ENCODE results near the gene TTLL6. TPM values are rescaled to one million over a fixed set of nuclear protein-coding genes. Genes with fewer than 3 reads are reported as not detected.

Gene TTLL6
- total and polyA plus RNA-seq, 2 of the 4 experiments (the other 2 are of a cell fraction), result not detected

- dilution Hi-C loops (cut with HindIII; ENCODE audit: low sequenced_read_pairs, unreplicated experiment), result no loop called here
- CTCF ChIA-PET, result no interaction called here
Observed at GRCh38 chr17:48854774-48855476, 37.9 kb upstream of the TTLL6 start.

More at GRCh38 chr17:48854774-48855476, 37.9 kb upstream of the TTLL6 start:
- no peaks in the 10 kb centered on the region for H3K27me3 ChIP-seq (ENCODE audit: control insufficient read depth, insufficient read depth, low read length)
- H3K79me1 ChIP-seq (ENCODE audit: low read depth in 1 of 2, low read length in 2 of 2), result no peaks in the 10 kb centered on the region
- no peak overlapping the region for H2BK120ac ChIP-seq (ENCODE audit: low read depth, low read length)
- H4K20me1 ChIP-seq (ENCODE audit: insufficient read depth, low read length), result no peaks in the 10 kb centered on the region
- no peak overlapping the region for H2BK5ac ChIP-seq (ENCODE audit: low read depth, low read length, poor library complexity, severe bottlenecking)
- TF ChIP-seq MXI1 (IDR thresholded peaks at IDR 0.05; ENCODE audit: borderline replicate concordance, low read depth, low read length) (no peak), POLR2A (IDR thresholded peaks at IDR 0.05; ENCODE audit: low read depth, low read length) (no peak), BHLHE40 (IDR thresholded peaks at IDR 0.05; ENCODE audit: low read depth, low read length) (no peak), CHD1 (IDR thresholded peaks at IDR 0.05; ENCODE audit: low read depth, low read length) (no peak), CTCF (conservative IDR thresholded peaks at IDR 0.05; ENCODE audit: low read depth, low read length) (no peak), ELK1 (IDR thresholded peaks at IDR 0.05; ENCODE audit: borderline replicate concordance, low read depth, low read length) (no peak), NFE2L2 (IDR thresholded peaks at IDR 0.05; ENCODE audit: low read depth, low read length) (no peak), MAFK (IDR thresholded peaks at IDR 0.05; ENCODE audit: low read depth, low read length) (no peak), RFX5 (IDR thresholded peaks at IDR 0.05; ENCODE audit: low read depth, low read length) (no peak)
- BruUV-seq (replicated peaks), result no TSS peak
- H3K4me2 ChIP-seq (ENCODE audit: low read depth, low read length), result no peak overlapping the region
- H2BK20ac ChIP-seq (ENCODE audit: low read depth, low read length), result no peak overlapping the region
- H2BK15ac ChIP-seq (ENCODE audit: low read depth, low read length), result no peak overlapping the region
- ATAC-seq (ENCODE audit: low read depth) (no peak), DNase-seq (no peak)
- no peak overlapping the region for H3K23ac ChIP-seq (ENCODE audit: low read depth, low read length)
- H3K36me3 ChIP-seq (ENCODE audit: control insufficient read depth, insufficient read depth, low read length), result peaks cover 26% of the 10 kb centered on the region
- POLR2A ChIA-PET (ENCODE audit: unreplicated experiment), result no interaction called here
- H3K9me3 ChIP-seq (ENCODE audit: control insufficient read depth, insufficient read depth, low read length), result no peaks in the 10 kb centered on the region
- no peak overlapping the region for H2AFZ ChIP-seq (replicated peaks; ENCODE audit: low read length, poor library complexity)
- no peak overlapping the region for H3K27ac ChIP-seq (ENCODE audit: insufficient read depth, low read length)
- H3K4ac ChIP-seq (ENCODE audit: low read depth, low read length), result no peak overlapping the region
- H3K4me1 ChIP-seq (ENCODE audit: control insufficient read depth, insufficient read depth, low read length), result no peaks in the 10 kb centered on the region
- no peak overlapping the region for H3K9ac ChIP-seq (ENCODE audit: low read depth, low read length)
- H3K56ac ChIP-seq (ENCODE audit: extremely low read depth, insufficient read depth, low read length), result no peak overlapping the region
- H4K91ac ChIP-seq (ENCODE audit: insufficient read depth, low read depth, low read length), result no peak overlapping the region
- no peak overlapping the region for H4K8ac ChIP-seq (ENCODE audit: low read depth in 2 of 2, low read length in 2 of 2)
- no peak overlapping the region for H2AK5ac ChIP-seq (ENCODE audit: low read depth, low read length)
- no CpG with 5 or more reads among the region's 7 CpGs for WGBS, 2 experiments (ENCODE audit: extremely low coverage in 2 of 2, insufficient read length in 1 of 2)
- no peak overlapping the region for H4K5ac ChIP-seq (ENCODE audit: low read depth, low read length)
- in situ Hi-C loops (cut with MboI; ENCODE audit: low sequenced_read_pairs) (no loop called here), intact Hi-C loops (cut with micrococcal nuclease) (no loop called here)
- H2AK9ac ChIP-seq (replicated peaks; ENCODE audit: low read depth, low read length, poor library complexity), result no peak overlapping the region
- H3K18ac ChIP-seq (ENCODE audit: low read depth, low read length), result no peak overlapping the region
- no peak overlapping the region for H3K4me3 ChIP-seq (ENCODE audit: insufficient read depth, low read depth, low read length)
- H3K9me1 ChIP-seq (ENCODE audit: insufficient read depth, low read length), result no peaks in the 10 kb centered on the region
- no peak overlapping the region for H3K14ac ChIP-seq (replicated peaks; ENCODE audit: low read depth, low read length)
